ENCODE data around the gene TDRD1.

DNA sequence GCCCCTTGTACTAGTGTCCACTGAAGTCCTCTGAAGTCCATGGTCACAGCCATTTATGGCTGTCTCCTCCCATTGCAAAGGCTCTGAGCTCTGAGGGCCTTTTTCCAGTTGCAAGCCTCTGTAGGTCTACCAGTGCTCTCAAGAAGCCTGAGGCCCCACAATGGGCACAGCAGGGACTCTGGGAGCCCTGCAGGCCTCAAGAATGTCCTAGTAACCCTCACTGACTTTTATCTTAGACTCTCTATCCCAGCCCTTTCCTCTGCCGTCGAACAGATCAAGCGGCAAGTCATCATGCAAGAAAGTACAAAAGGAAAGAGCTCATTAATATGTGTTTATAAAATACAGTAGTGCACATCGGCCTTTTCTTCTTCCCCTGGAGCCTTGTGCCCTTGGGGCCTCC is 83.3 kb downstream of the TDRD1 start:
- TF ChIP-seq POLR2A (IDR thresholded peaks at IDR 0.05): no peak
- TF ChIP-seq, protein P1, sequence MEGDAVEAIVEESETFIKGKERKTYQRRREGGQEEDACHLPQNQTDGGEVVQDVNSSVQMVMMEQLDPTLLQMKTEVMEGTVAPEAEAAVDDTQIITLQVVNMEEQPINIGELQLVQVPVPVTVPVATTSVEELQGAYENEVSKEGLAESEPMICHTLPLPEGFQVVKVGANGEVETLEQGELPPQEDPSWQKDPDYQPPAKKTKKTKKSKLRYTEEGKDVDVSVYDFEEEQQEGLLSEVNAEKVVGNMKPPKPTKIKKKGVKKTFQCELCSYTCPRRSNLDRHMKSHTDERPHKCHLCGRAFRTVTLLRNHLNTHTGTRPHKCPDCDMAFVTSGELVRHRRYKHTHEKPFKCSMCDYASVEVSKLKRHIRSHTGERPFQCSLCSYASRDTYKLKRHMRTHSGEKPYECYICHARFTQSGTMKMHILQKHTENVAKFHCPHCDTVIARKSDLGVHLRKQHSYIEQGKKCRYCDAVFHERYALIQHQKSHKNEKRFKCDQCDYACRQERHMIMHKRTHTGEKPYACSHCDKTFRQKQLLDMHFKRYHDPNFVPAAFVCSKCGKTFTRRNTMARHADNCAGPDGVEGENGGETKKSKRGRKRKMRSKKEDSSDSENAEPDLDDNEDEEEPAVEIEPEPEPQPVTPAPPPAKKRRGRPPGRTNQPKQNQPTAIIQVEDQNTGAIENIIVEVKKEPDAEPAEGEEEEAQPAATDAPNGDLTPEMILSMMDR (IDR thresholded peaks at IDR 0.05): no peak
